ENCODE measurements around the gene RDH8. TPM values are rescaled to one million over a fixed set of nuclear protein-coding genes. Genes with fewer than 3 reads are reported as not detected.

RDH8 gene
- total and polyA plus RNA-seq, 2 of the 8 experiments (the other 6 are each of a cell fraction or from before 2014, with no cell fraction given): 0.38 TPM; not detected in 1

GRCh38 chr19:10068205-10068604 lies 54.9 kb downstream of the RDH8 start:
- Histone ChIP-seq H3K27ac (ENCODE audit: low read depth, low read length) (no peak overlapping the region), H4K8ac (ENCODE audit: extremely low read depth, insufficient read depth, low read length) (no peak overlapping the region), H4K5ac (ENCODE audit: insufficient read length, low read depth, low read length) (no peak overlapping the region), H3K4ac (replicated peaks; ENCODE audit: insufficient read length, low read depth, low read length) (no peak overlapping the region), H2BK15ac (ENCODE audit: low read length) (no peak overlapping the region), H4K20me1 (replicated peaks in 1 of 2; ENCODE audit: control insufficient read depth in 1 of 2, insufficient read depth in 2 of 2, low read length in 2 of 2) (no peaks in the 10 kb centered on the region), H3K4me2 (ENCODE audit: insufficient read depth in 1 of 2, low read depth in 2 of 2, low read length in 2 of 2) (no peak overlapping the region), H3K9me3 (ENCODE audit: insufficient read depth in 2 of 2, low read depth in 1 of 2, low read length in 1 of 2) (no peaks in the 10 kb centered on the region; a peak in 1 of 4 replicates), H2AFZ (ENCODE audit: low read length) (no peak overlapping the region), H3K23ac (ENCODE audit: insufficient read length) (no peak overlapping the region), H3K79me2 (ENCODE audit: control insufficient read depth in 1 of 2, insufficient read depth in 2 of 2, low read length in 2 of 2) (no peaks in the 10 kb centered on the region), H2BK5ac (ENCODE audit: low read depth, low read length) (no peak overlapping the region), H3K56ac (replicated peaks; ENCODE audit: insufficient read length, low read depth, low read length) (no peak overlapping the region), H3K18ac (ENCODE audit: extremely low read depth, low read length) (no peak overlapping the region), H3K9ac (replicated peaks in 1 of 4; ENCODE audit: extremely low read depth in 1 of 4, low read depth in 3 of 4, low read length in 3 of 4) (no peak overlapping the region), H3K27me3 (replicated peaks in 1 of 4; ENCODE audit: control insufficient read depth in 3 of 4, extremely low read depth in 1 of 4, insufficient read depth in 3 of 4, low read length in 3 of 4) (no peaks in the 10 kb centered on the region), H2BK12ac (ENCODE audit: low read depth, low read length) (no peak overlapping the region), H2BK120ac (replicated peaks; ENCODE audit: low read depth, low read length) (no peak overlapping the region), H3K14ac (ENCODE audit: insufficient read length) (no peak overlapping the region), H2AK5ac (ENCODE audit: low read depth, low read length) (no peak overlapping the region), H4K91ac (replicated peaks; ENCODE audit: insufficient read length, low read length) (no peak overlapping the region), H3K23me2 (ENCODE audit: low read depth, low read length) (no peaks in the 10 kb centered on the region; the same call in 1 of the 2 replicates), H3K4me1 (replicated peaks in 1 of 4; ENCODE audit: control insufficient read depth in 3 of 4, insufficient read depth in 4 of 4, low read length in 3 of 4) (peaks cover 0 to 10% (median 5%) of the 10 kb centered on the region in 4 experiments; a peak in 6 of 7 replicates), H3K36me3 (ENCODE audit: control insufficient read depth in 2 of 4, insufficient read depth in 4 of 4, low read length in 3 of 4) (no peaks in the 10 kb centered on the region), H3K79me1 (ENCODE audit: low read depth, low read length) (no peaks in the 10 kb centered on the region; the same call in 1 of the 2 replicates), H2BK20ac (ENCODE audit: low read length) (no peak overlapping the region), H3K4me3 (ENCODE audit: extremely low read depth in 1 of 4, insufficient read depth in 2 of 4, low read depth in 3 of 4, low read length in 4 of 4) (no peak overlapping the region)
- ChIA-PET CTCF (ENCODE audit: partially characterized antibody) (interaction anchor here (1.4 kb wide), 1 partner anchor 10 kb away, joined by 3 read pairs; no protein-coding TSS in a partner anchor), POLR2A (ENCODE audit: partially characterized antibody) (no interaction called here)
- FAIRE-seq (no peak), DNase-seq (ENCODE audit: low read depth in 1 of 2, low spot score in 2 of 2) (no peak)
- 89% methylated on average over 4 of the region's 4 CpGs; no CpG with 5 or more reads in 1 of the 2 experiments for whole genome bisulfite sequencing, 2 experiments (ENCODE audit: extremely low coverage in 1 of 2, insufficient coverage in 1 of 2, insufficient read length in 1 of 2, insufficient replicate concordance in 2 of 2, low coverage in 1 of 2, low lambda C conversion rate in 2 of 2, missing lambda C conversion rate in 1 of 2)
- no peak for TF ChIP-seq KDM5A (IDR thresholded peaks at IDR 0.05; ENCODE audit: low read length)
- no peak for TF ChIP-seq USF2 (IDR thresholded peaks at IDR 0.05; ENCODE audit: low read length)
- no peak for TF ChIP-seq BRCA1 (IDR thresholded peaks at IDR 0.05; ENCODE audit: low read depth, low read length)

Data from H1 (cell line).